DMS153 treated with DMSO at 0.1 percent for 48 hours (cell line): ENCODE measurements around the gene METTL16.
A peak's percentile ranks its signal among the peaks of the same experiment; 100 is the strongest.
"Not testable (repeated sequence)": the region's sequence is repeated elsewhere in the genome, so short reads cannot be mapped to it uniquely, and the experiment has no call there.

Source experiments
- DNase-seq: peaks from one replicate; lab custom pipeline; 2025; ENCODE audit not compliant: unreplicated experiment; lab: John Stamatoyannopoulos, UW

Gene METTL16

DNA sequence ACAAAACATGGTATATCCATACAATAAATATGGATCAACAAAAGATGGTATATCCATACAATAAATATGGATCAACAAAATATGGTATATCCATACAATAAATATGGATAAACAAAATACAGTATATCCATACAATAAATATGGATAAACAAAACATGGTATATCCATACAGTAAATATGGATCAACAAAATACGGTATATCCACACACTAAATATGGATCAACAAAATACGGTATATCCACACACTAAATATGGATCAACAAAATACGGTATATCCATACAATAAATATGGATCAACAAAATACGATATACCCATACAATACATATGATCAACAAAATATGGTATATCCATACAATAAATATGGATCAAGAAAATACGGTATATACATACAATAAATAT, 8.1 kb downstream of the METTL16 start:
- DNase-seq, result no peak

DNA sequence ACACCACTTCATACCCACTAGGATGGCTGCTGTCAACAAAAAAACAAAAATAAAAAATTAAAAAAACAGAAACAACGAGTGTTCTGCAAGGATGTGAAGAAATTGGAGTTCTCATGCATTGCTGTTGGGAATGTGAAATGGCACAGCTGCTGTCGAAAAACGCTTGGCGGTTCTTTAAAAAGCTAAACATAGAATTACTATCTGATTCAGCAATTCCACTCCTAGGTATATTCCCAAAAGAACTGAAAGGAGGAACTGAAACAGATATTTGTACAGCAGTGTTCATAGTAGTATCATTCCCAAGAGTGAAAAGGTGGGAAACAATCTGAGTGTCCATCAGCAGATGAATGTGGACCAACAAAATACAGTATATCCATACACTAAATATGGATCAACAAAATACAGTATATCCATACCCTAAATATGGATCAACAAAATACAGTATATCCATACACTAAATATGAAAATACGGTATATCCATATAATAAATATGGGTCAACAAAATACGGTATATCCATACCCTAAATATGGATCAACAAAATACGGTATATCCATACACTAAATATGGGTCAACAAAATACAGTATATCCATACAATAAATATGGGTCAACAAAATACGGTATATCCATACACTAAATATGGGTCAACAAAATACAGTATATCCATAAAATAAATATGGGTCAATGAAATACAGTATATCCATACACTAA, 8.7 kb downstream of the METTL16 start:
- no peak for DNase-seq

DNA sequence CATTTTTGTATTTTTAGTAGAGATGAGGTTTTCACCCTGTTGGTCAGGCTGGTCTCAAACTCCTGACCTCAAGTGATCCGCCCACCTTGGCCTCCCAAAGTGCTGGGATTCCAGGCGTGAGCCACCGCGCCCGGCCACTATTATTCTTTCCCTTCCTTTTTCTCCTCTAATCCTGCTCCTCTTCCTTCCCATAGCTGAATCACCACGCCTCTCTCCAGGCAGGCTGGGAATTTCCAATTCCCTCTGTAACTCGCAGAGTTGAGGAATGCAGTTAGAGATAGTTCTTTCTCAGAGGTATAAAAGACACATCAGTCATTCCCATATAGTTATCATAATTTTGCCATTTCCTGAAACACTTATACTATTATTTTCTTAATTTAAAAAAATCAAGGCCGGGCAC, 11.2 kb downstream of the METTL16 start:
- DNase-seq, result no peak

DNA sequence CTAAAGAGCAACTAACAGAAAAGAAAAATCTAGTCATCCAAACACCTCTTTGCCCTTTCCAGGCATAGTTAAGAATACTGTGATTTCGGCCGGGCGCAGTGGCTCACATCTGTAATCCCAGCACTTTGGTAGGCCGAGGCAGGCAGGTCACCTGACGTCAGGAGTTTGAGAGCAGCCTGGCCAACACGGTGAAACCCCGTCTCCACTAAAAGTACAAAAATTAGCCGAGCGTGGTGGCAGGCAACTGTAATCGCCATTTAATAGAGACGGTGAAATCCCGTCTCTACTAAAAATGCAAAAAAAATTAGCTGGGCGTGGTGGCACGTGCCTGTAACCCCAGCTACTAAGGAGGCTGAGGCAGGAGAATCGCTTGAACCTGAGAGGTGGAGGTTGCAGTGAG, 22.4 kb downstream of the METTL16 start:
- not testable (repeated sequence) for DNase-seq

DNA sequence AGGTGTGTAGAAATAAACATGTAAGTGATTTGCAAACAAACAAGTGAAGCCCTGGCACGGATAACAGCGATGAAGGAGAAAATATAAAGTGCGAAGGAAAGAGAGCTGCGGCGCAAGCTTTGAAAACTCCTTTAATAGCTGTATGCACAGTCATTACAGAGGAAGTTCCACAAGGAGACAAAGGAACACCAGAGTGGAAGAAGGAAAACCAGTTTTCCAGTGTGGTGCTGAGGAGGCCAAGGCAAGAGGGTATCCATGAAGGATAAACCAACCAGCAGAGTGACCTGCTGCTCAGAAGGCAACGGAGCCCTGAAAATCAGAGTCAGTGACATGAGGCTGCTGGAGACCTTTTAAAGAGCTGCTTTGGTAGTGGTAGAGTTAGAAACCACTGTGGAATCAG, 24.4 kb downstream of the METTL16 start:
- DNase-seq, result no peak

DNA sequence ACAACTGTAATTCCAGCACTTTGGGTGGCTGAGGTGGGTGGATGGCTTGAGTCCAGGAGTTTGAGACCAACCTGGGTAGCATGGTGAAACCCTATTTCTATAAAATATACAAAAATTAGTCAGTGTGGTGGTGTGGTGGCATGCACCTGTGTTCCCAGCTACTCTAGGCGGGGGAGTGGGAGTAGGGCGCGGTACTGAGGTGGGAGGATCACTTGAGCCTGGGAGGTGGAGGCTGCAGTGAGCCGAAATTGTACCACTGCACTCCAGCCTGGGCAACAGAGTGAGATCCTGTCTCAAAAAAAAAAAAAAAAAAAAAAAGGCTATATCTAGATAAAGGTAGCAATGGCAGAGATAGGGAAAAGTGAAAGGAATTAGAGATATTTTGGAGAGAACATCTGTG, 25.0 kb downstream of the METTL16 start:
- DNase-seq, result not testable (repeated sequence)

DNA sequence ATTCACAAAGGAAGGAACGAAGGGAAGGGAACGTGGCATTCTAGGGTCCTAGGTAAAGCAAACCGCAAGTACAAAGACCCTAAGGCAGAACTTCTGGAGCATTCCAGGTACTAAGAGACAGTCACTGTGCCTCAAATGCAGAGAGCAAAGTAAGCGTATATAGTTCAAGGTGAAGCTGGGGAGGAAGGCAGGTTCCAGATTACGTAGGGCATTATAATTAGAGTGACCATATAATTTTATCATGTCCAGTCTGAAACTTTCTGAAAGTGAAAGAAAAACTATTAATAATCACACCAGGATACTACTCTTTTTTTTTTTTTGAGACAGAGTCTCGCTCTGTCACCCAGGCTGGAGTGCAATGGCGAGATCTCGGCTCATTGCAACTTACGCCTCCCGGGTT, 25.7 kb downstream of the METTL16 start:
- DNase-seq, result no peak

DNA sequence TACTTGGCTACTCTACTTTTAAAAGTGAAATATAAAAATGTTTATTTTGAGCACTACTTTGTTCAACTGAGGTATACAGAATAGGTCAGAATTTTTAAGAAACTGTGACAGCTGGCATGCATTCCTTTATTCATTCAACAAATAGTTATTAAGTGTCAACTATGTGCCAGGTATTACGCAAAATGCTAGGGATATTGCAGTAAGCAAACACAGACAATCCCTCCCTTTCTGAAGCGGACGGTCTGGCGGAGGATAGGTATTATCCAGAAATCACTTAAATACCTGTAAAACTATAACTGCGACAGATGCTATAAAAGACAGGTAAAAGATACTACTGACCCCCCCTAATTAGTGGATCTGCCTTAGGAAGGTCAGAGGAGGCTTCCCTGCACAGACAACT, 26.1 kb downstream of the METTL16 start:
- DNase-seq, result no peak

DNA sequence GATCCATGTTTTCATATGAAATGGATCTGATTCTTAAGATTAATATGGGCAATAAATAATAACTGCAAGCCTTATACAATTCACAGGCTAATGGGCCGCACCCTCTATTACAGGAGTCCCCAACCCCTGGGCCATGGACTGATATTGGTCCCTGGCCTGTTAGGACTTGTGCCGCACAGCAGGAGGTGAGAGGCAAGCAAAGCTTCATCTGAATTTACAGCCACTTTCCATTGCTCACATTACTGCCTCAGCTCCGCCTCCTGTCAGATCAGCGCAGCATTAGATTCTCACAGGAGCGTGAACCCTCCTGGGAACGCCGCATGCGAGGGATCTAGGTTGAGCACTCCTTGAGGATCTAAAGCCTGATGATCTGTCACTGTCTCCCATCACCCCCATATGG, 26.8 kb downstream of the METTL16 start:
- DNase-seq, result peak; percentile 50

DNA sequence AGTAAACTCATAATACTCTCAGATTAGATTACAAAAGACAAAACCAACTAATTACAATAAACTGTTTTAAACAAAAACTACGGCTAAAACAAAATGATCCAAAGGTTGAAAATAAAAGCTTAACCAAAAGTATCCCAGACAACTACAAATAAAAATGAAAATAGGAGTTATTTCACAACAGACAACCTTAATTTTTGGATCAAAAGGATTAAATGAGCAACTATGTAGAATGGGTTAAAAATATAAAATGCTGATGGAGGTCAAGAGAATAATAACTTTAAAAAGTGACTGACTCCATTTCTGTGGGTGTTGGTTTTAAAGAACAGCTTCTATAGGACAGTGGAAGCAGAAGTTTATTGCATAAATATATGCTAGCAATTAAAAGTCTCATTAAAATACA, 28.6 kb downstream of the METTL16 start:
- no peak for DNase-seq

DNA sequence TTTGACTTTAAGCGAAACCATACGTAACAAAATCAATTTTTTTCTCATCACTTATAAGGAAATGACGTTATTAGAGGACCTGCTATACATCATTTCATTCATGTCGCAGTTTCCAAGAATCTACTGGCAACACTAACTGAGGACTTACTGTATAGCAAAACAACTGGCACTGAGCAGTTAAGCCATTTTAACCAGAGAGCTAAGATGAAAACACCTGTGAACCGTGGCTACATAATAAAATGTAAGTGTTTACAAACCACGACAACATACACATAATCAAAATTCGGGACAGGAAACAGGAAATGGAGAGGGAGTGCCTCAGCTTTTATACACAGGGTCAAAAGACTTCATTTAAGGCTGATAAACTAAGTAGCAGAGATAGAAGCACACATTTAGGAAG, 29.5 kb downstream of the METTL16 start:
- DNase-seq, result peak; percentile 11

DNA sequence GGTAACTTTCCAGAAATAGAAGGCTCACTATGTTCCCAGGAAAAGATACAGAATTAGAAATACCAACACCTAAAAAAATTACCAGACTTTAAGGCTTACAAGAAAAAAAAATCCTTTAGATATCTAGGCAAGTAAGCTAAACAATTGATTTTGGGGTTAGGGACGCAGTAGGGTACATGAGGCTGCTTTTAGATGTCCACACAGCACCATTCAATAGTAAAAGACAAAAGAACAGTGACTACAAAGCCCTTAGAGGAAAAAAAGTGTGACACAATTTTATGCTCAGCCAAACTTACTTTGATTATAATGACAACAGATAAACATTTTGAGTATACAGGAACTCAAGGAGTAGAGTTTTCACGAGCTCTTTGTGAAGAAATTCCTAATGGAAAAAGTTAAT, 29.9 kb downstream of the METTL16 start:
- DNase-seq, result no peak

DNA sequence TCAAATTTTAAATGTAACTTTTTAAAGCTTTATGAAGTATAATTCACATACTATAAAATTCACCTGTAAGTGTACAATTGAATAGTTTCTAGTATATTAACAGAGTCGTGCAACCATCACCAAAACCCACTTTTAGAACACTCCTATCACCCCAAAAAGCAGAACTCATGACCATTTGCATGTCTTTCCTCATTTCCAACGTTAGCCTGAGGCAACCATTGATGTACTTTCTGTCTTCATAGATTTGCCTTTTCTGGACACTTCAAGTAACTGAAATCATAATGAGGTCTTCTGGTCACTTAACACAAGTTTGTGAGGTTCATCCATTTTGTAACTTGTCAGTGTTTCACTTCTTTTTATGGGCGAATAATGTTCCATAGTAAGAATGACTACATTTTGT, 33.2 kb downstream of the METTL16 start:
- no peak for DNase-seq

DNA sequence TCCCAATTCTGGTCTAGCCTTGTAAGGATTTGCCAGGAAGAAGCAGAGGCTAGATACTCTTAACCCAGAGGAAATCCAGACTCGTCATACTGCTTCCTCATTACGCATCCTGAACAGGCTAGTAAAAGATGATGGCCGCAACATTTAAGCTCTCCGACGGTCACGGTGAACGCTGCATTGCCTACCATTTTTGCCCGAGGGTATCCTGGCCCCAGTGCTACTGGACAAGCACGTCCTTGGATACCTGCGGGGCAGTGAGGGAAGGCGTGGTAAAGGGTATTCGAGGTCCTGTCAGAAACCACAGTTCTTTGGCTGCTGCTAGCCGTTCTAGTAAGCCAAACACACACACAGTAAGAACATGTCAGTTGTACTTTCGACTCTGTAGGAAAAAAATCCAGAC, 36.6 kb downstream of the METTL16 start:
- DNase-seq, result no peak

DNA sequence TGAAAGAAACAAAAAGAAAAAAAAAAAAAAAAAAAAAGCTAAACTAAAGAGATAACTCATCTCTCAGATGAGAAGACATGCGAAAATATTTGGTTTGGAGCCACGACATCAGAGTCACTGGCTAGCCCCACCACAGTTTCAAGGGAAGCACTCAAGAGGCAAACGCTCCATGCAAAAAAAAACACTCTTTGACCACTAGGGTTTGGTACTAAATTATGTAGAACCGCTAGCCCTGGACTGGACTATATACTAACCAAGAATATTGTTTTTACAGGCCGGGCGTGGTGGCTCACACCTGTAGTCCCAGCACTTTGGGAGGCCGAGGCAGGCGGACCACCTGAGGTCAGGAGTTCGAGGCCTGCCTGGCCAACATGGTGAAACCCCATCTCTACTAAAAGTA, 37.3 kb downstream of the METTL16 start:
- DNase-seq, result no peak

DNA sequence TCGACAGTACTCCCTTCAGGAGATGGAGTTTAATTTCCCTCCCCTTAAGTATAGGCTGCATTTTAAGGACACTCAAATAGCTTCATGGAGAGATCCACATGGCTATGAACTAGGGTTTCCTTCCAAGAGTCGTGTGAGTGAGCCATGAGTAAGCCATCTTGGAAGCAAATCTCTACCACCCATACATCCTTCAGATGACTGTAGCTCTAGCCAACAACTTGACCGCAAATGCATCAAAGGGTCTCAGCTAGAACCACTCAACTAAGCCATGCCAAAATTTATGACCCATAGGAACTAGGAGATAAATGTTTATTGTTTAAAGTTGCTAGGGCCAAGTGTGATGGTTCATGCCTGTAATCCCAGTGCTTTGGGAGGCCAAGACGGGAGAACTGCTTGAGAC, 43.4 kb downstream of the METTL16 start:
- DNase-seq, result no peak

DNA sequence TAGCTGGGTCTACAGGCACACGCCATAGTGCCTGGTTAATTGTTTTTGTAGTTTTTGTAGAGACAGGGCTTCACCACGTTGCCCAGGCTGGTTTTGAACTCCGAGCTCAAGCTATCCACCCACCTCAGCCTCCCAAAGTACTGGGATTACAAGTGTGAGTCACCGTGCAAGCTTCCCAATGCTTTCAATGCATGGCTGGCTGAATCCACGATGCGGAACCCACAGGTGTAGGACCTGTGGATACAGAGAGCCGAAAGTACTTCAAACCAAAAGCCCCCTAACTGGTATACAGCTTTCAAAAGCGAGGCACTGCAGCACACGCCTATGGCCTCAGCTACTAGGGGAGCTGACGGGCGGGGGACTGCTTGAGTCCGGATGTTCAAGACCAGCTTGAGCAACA, 44.8 kb downstream of the METTL16 start:
- DNase-seq, result no peak

DNA sequence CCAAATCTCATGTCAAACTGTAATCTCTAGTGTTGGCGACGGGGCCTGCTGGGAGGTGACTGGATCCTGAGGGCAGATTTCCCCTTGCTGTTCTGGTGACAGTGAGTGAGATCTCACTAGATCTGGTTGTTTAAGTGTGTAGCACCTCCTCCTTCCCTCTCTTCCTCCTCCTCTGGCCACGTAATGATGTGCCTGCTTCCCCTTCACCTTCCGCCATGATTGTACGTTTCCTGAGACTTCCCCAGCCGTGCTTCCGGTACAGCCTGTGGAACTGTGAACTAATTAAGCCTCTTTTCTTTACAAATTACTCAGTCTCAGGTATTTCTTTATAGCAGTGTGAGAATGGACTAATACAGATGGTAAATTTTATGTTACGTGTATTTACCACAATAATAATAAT, 49.2 kb downstream of the METTL16 start:
- DNase-seq, result no peak

DNA sequence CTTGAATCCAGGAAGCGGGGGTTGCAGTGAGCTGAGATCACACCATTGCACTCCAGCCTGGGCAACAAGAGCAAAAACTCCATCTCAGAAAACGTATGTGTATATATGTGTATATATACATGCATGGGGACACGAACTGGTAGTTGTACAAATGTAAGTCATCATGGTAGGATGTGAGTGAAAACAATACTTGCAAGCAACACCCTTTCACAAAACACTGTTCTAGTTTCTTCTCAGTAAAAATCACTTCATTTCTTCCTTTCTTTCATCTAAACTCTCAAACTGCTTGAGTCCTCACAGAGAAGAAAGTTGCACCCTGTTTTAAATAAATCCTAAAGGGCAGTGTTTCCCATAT, 51.8 kb downstream of the METTL16 start:
- DNase-seq, result no peak

DNA sequence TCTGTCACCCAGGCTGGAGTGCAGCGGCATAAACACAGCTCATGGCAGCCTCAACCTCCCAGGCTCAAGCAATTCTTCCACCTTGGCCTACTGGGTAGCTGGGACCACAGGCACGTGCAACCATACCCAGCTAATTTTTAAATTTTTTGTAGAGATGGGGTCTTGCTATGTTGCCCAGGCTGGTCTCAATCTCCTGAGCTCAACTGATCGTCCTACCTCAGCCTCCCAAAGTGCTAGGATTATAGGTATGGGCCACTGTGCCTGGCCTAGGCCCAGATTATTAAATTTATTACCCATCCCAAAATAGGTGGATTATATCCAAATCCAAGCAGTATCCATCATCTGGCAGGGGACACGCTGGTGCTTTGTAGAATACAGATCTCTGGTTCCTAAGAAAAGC, 53.8 kb downstream of the METTL16 start:
- no peak for DNase-seq

DNA sequence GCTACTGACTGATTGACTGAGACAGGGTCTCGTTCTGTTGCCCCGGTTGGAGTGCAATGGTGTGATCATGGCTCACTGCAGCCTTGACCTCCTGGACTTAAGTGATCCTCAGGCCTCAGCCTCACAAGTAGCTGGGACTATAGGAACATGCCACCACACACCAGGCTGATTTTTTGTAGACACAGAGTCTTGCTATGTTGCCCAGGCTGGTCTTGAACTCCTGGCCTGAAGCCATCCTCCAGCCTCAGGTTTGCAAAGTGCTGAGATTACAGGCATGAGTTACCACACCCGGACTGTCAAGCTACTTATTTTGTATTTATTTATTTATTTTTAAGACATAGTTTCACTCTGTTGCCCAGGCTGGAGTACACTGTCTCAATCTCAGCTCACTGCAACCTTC, 55.2 kb downstream of the METTL16 start:
- no peak for DNase-seq

DNA sequence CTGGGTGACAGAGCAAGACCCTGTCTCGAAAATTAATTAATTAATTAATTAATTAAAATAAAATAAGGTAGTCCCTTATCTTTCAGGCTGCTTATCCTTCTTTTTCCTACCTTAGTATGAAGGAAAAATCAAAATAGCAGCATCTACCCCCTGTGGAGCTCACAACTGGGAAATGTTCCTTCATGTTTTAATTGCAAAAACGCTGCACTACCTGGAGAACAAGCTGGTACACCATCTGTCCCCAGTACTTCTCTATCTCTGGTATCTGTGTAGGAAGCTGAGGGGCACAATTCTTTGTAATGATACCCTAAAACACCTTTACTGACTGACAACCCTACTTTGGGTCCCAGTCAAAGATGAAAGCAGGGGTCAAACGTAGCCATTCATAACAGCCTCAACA, 55.7 kb downstream of the METTL16 start:
- no peak for DNase-seq

DNA sequence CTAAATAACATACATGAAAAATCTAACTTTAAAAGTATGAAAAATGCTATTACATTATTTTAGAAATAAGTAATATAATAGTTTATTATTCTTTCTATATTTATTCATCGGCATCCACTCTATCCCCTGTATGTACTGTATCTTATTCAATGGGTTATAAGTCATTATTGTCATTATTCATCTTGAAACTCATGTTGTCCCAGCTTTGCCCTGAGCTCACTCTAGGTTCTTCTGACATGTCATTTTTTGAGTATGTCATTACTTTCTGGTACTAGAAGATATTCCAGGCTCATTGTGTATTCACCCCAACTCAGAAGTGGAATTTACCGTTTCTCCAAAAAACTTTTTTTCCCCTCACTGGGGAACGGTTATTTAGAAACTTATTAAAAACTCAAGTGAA, 57.8 kb downstream of the METTL16 start:
- DNase-seq, result no peak

DNA sequence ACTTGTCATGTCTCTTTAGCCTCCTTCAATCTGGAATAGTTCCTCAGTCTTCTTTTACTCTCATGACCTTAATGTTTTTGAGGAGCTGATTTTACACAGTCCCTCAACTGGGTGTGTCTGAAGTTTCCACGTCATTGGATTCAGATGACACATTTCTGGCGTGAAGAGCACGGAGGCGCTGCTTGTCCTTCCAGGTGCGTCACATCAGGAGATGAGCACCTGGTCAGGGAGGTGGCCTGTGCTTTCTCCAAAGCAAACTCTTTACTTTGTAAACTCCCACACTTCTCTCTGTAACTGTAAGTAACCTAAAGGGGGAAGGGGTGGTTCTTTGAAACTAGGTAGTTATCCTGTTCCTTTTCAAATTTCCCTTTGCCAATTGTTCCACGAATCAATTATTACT, 58.4 kb downstream of the METTL16 start:
- DNase-seq, result no peak
